Hepatocyte (in vitro differentiated cells): ENCODE data around the gene TDRD12. TPM values are rescaled to one million over a fixed set of nuclear protein-coding genes. Genes with fewer than 3 reads are reported as not detected.
"Not testable (repeated sequence)": the region's sequence is repeated elsewhere in the genome, so short reads cannot be mapped to it uniquely, and the experiment has no call there.

ENCODE experiments used
- DNase-seq: peaks from one replicate; pipeline ENCODE4 v3.0.0-alpha.2; 2016; ENCODE audit warnings: low spot score
- H2AFZ ChIP-seq: fragments of 200-600 bp; sonication (generic); 2 replicates; pipeline ENCODE4 v1.6.0; 2016; ENCODE audit warnings: antibody characterized with exemption, mild to moderate bottlenecking
- H3K27ac ChIP-seq: fragments of 200-600 bp; sonication (generic); 2 replicates; pipeline ENCODE4 v1.5.1; 2016; ENCODE audit warnings: mild to moderate bottlenecking
- H3K27me3 ChIP-seq: fragments of 200-600 bp; sonication (generic); 2 replicates; pipeline ENCODE4 v1.6.1; 2016
- H3K36me3 ChIP-seq: fragments of 200-600 bp; sonication (generic); replicated peaks from 2 replicates; pipeline ENCODE4 v1.5.1; 2016; ENCODE audit warnings: low read depth; ENCODE audit not compliant: insufficient read depth
- H3K4me1 ChIP-seq: fragments of 200-600 bp; sonication (generic); 2 replicates; pipeline ENCODE4 v1.5.1; 2016; ENCODE audit warnings: mild to moderate bottlenecking, moderate library complexity; ENCODE audit not compliant: insufficient read depth
- H3K4me2 ChIP-seq: fragments of 200-600 bp; sonication (generic); 2 replicates; pipeline ENCODE4 v1.6.0; 2016
- H3K4me3 ChIP-seq: fragments of 200-600 bp; sonication (generic); 2 replicates; pipeline ENCODE4 v1.5.1; 2016; ENCODE audit warnings: mild to moderate bottlenecking
- H3K79me2 ChIP-seq: fragments of 200-600 bp; sonication (generic); 2 replicates; pipeline ENCODE4 v1.6.0; 2017; ENCODE audit warnings: mild to moderate bottlenecking
- H3K9me2 ChIP-seq: fragments of 200-600 bp; sonication (generic); replicated peaks from 2 replicates; pipeline ENCODE4 v1.6.0; 2017; ENCODE audit warnings: mild to moderate bottlenecking; ENCODE audit not compliant: insufficient read depth
- H3K9me3 ChIP-seq: fragments of 200-600 bp; sonication (generic); 2 replicates; pipeline ENCODE4 v1.5.1; 2016; ENCODE audit warnings: low read depth, mild to moderate bottlenecking
- H4K20me1 ChIP-seq: fragments of 200-600 bp; sonication (generic); 2 replicates; pipeline ENCODE4 v1.6.0; 2016; ENCODE audit warnings: mild to moderate bottlenecking; ENCODE audit not compliant: insufficient read depth, poor library complexity, severe bottlenecking
- CTCF ChIP-seq: fragments of 200-600 bp; sonication (generic); IDR thresholded peaks from 2 replicates; pipeline ENCODE4 v1.5.1; 2016; ENCODE audit warnings: antibody characterized with exemption, mild to moderate bottlenecking; ENCODE audit not compliant: poor library complexity
- EZH2 ChIP-seq: fragments of 200-600 bp; sonication (generic); IDR thresholded peaks from 2 replicates; pipeline ENCODE4 v1.6.1; 2016; ENCODE audit warnings: antibody characterized with exemption, mild to moderate bottlenecking, borderline replicate concordance
- EZH2phosphoT487 ChIP-seq: fragments of 200-600 bp; sonication (generic); IDR thresholded peaks from one replicate; pipeline ENCODE4 v1.6.1; 2018; ENCODE audit warnings: antibody characterized with exemption, mild to moderate bottlenecking, low read depth, moderate library complexity; ENCODE audit not compliant: unreplicated experiment, severe bottlenecking
- WGBS: methylation state at CpG from one replicate; pipeline ENCODE4 v1.1.6; 2016; ENCODE audit warnings: low lambda C conversion rate; ENCODE audit errors: missing lambda C conversion rate; 5-methylcytosine and 5-hydroxymethylcytosine counted together
- polyA plus RNA-seq: library from polyadenylated mRNA; unstranded; fragments of >200 nt; fragmentation: Nextera tagmentation; extraction: Ambion mirVana; gene quantifications from 2 replicates; pipeline ENCODE4 v1.2.1, GENCODE V29; 2016
- total RNA-seq: library from RNA; depleted of rRNA; stranded (reverse); fragments of >200 nt; gene quantifications from 2 replicates; pipeline ENCODE4 v1.2.3, GENCODE V29; 2014

TDRD12 gene
- total and polyA plus RNA-seq, 2 experiments from 2014 or later: 0.10 TPM; not detected in 1

- TF ChIP-seq CTCF (no peak), EZH2phosphoT487 (no peak), EZH2 (no peak)
- no peak for DNase-seq
- 77% methylated on average over 8 of the region's 8 CpGs for WGBS
Observed at GRCh38 chr19:32830231-32831014, 110.9 kb downstream of the TDRD12 start.

GRCh38 chr19:32831611-32832010 lies 112.0 kb downstream of the TDRD12 start:
- Histone ChIP-seq H2AFZ (no peak overlapping the region), H3K79me2 (no peaks in the 10 kb centered on the region), H3K4me1 (no peaks in the 10 kb centered on the region), H3K9me3 (no peaks in the 10 kb centered on the region), H3K9me2 (no peaks in the 10 kb centered on the region), H3K27ac (no peak overlapping the region), H3K36me3 (no peaks in the 10 kb centered on the region), H3K27me3 (no peaks in the 10 kb centered on the region), H3K4me3 (no peak overlapping the region), H4K20me1 (no peaks in the 10 kb centered on the region), H3K4me2 (no peak overlapping the region)
- TF ChIP-seq EZH2phosphoT487: no peak
- TF ChIP-seq CTCF: no peak
- TF ChIP-seq EZH2: no peak
- no peak for DNase-seq
- WGBS: 91% methylated on average over 5 of the region's 5 CpGs

More at GRCh38 chr19:32830231-32831014, 110.9 kb downstream of the TDRD12 start:
- H3K27ac ChIP-seq: no peak overlapping the region
- no peaks in the 10 kb centered on the region for H3K27me3 ChIP-seq
- no peaks in the 10 kb centered on the region for H3K79me2 ChIP-seq
- H2AFZ ChIP-seq: no peak overlapping the region
- no peaks in the 10 kb centered on the region for H4K20me1 ChIP-seq
- no peaks in the 10 kb centered on the region for H3K9me2 ChIP-seq
- H3K36me3 ChIP-seq: no peaks in the 10 kb centered on the region
- no peak overlapping the region for H3K4me2 ChIP-seq
- no peaks in the 10 kb centered on the region for H3K9me3 ChIP-seq
- H3K4me1 ChIP-seq: no peaks in the 10 kb centered on the region
- no peak overlapping the region for H3K4me3 ChIP-seq

GRCh38 chr19:32832094-32832493 lies 112.5 kb downstream of the TDRD12 start:
- H3K9me2 ChIP-seq, H3K36me3 ChIP-seq, H3K4me2 ChIP-seq, H3K4me3 ChIP-seq, H3K9me3 ChIP-seq, H3K79me2 ChIP-seq, H2AFZ ChIP-seq, H3K27me3 ChIP-seq, H4K20me1 ChIP-seq, H3K4me1 ChIP-seq, DNase-seq, H3K27ac ChIP-seq: not testable (repeated sequence)
- 96% methylated on average over 12 of the region's 12 CpGs for WGBS

GRCh38 chr19:32832825-32833224 lies 113.3 kb downstream of the TDRD12 start:
- H4K20me1 ChIP-seq, H3K9me3 ChIP-seq, H3K4me3 ChIP-seq, H3K36me3 ChIP-seq, H3K4me1 ChIP-seq, H3K27ac ChIP-seq, H3K79me2 ChIP-seq, DNase-seq, H3K4me2 ChIP-seq, H2AFZ ChIP-seq, H3K27me3 ChIP-seq, H3K9me2 ChIP-seq: not testable (repeated sequence)
- WGBS: 93% methylated on average over 7 of the region's 7 CpGs

- H2AFZ ChIP-seq, H3K9me2 ChIP-seq, H3K4me1 ChIP-seq, H3K4me2 ChIP-seq, H3K4me3 ChIP-seq, H3K9me3 ChIP-seq, H3K79me2 ChIP-seq, H3K27ac ChIP-seq, DNase-seq, H3K36me3 ChIP-seq, H4K20me1 ChIP-seq, H3K27me3 ChIP-seq: not testable (repeated sequence)
- WGBS: 92% methylated on average over 7 of the region's 7 CpGs
Observed at GRCh38 chr19:32833388-32833787, 113.8 kb downstream of the TDRD12 start.
